ENCODE results near the gene DDX18.

DNA sequence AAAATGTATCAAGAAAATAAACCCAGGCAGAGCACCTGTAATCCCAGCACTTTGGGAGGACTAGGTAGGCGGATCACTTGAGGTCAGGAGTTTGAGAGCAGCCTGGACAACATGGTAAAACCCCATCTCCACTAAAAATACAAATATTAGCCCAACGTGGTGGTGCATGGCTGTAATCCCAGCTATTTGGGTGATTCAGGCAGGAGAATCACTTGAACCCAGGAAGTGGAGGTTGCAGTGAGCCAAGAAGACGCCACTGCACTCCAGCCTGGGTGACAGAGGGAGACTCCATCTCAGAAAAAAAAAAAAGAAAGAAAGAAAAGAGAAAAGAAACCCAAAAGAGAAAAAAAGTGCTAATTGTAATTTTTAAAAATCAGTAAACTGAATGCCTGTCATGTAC is 41.4 kb downstream of the DDX18 start:
- TF ChIP-seq, protein P1, sequence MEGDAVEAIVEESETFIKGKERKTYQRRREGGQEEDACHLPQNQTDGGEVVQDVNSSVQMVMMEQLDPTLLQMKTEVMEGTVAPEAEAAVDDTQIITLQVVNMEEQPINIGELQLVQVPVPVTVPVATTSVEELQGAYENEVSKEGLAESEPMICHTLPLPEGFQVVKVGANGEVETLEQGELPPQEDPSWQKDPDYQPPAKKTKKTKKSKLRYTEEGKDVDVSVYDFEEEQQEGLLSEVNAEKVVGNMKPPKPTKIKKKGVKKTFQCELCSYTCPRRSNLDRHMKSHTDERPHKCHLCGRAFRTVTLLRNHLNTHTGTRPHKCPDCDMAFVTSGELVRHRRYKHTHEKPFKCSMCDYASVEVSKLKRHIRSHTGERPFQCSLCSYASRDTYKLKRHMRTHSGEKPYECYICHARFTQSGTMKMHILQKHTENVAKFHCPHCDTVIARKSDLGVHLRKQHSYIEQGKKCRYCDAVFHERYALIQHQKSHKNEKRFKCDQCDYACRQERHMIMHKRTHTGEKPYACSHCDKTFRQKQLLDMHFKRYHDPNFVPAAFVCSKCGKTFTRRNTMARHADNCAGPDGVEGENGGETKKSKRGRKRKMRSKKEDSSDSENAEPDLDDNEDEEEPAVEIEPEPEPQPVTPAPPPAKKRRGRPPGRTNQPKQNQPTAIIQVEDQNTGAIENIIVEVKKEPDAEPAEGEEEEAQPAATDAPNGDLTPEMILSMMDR (IDR thresholded peaks at IDR 0.05; ENCODE audit: low read length) = no peak
- no peak for TF ChIP-seq EZH2 (IDR thresholded peaks at IDR 0.05; ENCODE audit: borderline replicate concordance, low read length)

Measured in OCI-LY1 (cell line).